GM23338 (cell line): ENCODE measurements around the gene VPS13A. TPM values are rescaled to one million over a fixed set of nuclear protein-coding genes. Genes with fewer than 3 reads are reported as not detected.

Experiments
- ATAC-seq: fragments of 200-7000 bp; cut with Tn5 transposase; 3 replicates; pipeline ENCODE4 v1.9.1; 2020
- DNase-seq: peaks from one replicate; pipeline ENCODE4 v3.0.0-alpha.2; 2015; ENCODE audit warnings: low spot score
- H2AFZ ChIP-seq: fragments of 200-600 bp; sonication (generic); 2 replicates; pipeline ENCODE4 v1.8.0; 2016; ENCODE audit warnings: antibody characterized with exemption, mild to moderate bottlenecking, moderate library complexity
- H3F3A ChIP-seq: fragments of 200-600 bp; sonication (generic); replicated peaks from 2 replicates; pipeline ENCODE4 v1.8.0; 2017; ENCODE audit warnings: antibody characterized with exemption, mixed run types, low read depth
- H3K27ac ChIP-seq: fragments of 200-600 bp; sonication (generic); 2 replicates; pipeline ENCODE4 v1.6.1; 2016; ENCODE audit warnings: low read depth
- H3K27me3 ChIP-seq: fragments of 200-600 bp; sonication (generic); 2 replicates; pipeline ENCODE4 v1.8.0; 2016; ENCODE audit warnings: mild to moderate bottlenecking, mixed run types, moderate library complexity; ENCODE audit not compliant: insufficient read depth
- H3K36me3 ChIP-seq: fragments of 200-600 bp; sonication (generic); 2 replicates; pipeline ENCODE4 v1.8.0; 2016; ENCODE audit warnings: mild to moderate bottlenecking; ENCODE audit not compliant: insufficient read depth
- H3K4me1 ChIP-seq: fragments of 200-600 bp; sonication (generic); 2 replicates; pipeline ENCODE4 v1.8.0; 2016; ENCODE audit warnings: mild to moderate bottlenecking, moderate library complexity; ENCODE audit not compliant: insufficient read depth
- H3K4me2 ChIP-seq: fragments of 200-600 bp; sonication (generic); 2 replicates; pipeline ENCODE4 v1.7.1; 2017; ENCODE audit warnings: mixed run types
- H3K4me3 ChIP-seq: fragments of 200-600 bp; sonication (generic); 2 replicates; pipeline ENCODE4 v1.6.1; 2016; ENCODE audit warnings: mixed run types
- H3K79me2 ChIP-seq: fragments of 200-600 bp; sonication (generic); replicated peaks from 2 replicates; pipeline ENCODE4 v1.8.0; 2017; ENCODE audit warnings: mild to moderate bottlenecking; ENCODE audit not compliant: insufficient read depth
- H3K9me2 ChIP-seq: fragments of 200-600 bp; sonication (generic); 2 replicates; pipeline ENCODE4 v1.8.0; 2017; ENCODE audit not compliant: insufficient read depth
- H4K20me1 ChIP-seq: fragments of 200-600 bp; sonication (generic); replicated peaks from 2 replicates; pipeline ENCODE4 v1.8.0; 2017; ENCODE audit warnings: mild to moderate bottlenecking; ENCODE audit not compliant: insufficient read depth
- H3K27ac Mint-ChIP-seq: 2 replicates; pipeline ENCODE4 v1.8.0; 2020; ENCODE audit warnings: inconsistent platforms, mild to moderate bottlenecking, moderate library complexity, mixed read lengths
- H3K27me3 Mint-ChIP-seq: 3 replicates; pipeline ENCODE4 v1.8.0; 2022; ENCODE audit warnings: low read depth, mild to moderate bottlenecking, moderate library complexity, mixed read lengths, inconsistent platforms; ENCODE audit not compliant: insufficient read depth, poor library complexity
- H3K36me3 Mint-ChIP-seq: 3 replicates; pipeline ENCODE4 v1.8.0; 2021; ENCODE audit warnings: low read depth, mild to moderate bottlenecking, inconsistent platforms, moderate library complexity, mixed read lengths
- H3K4me1 Mint-ChIP-seq: 3 replicates; pipeline ENCODE4 v1.8.0; 2020; ENCODE audit warnings: mild to moderate bottlenecking, inconsistent platforms, mixed read lengths
- H3K4me3 Mint-ChIP-seq: 3 replicates; pipeline ENCODE4 v1.8.0; 2021; ENCODE audit warnings: moderate library complexity, mild to moderate bottlenecking, inconsistent platforms, mixed read lengths
- H3K9me3 Mint-ChIP-seq: 3 replicates; pipeline ENCODE4 v1.8.0; 2020; ENCODE audit warnings: moderate library complexity, mild to moderate bottlenecking, inconsistent platforms, mixed read lengths
- CREB1 ChIP-seq: fragments of 250-450 bp; sonication (Bioruptor Pico); IDR thresholded peaks from 2 replicates; pipeline ENCODE4 v1.5.0; 2020; ENCODE audit warnings: low read depth, mild to moderate bottlenecking, moderate library complexity
- CTCF ChIP-seq, 2 experiments: fragments of 200-600 bp in 1 of 2; sonication (generic) in 1 of 2; conservative IDR thresholded peaks; 2 replicates each; pipeline versions ENCODE4 v1.5.1 to v1.6.1; 2016 to 2017; ENCODE audit warnings: antibody characterized with exemption in 2 of 2, low read depth in 2 of 2, mild to moderate bottlenecking in 2 of 2, moderate library complexity in 1 of 2
- EZH2 ChIP-seq: fragments of 200-600 bp; sonication (generic); IDR thresholded peaks from one replicate; pipeline ENCODE4 v1.8.0; 2017; ENCODE audit warnings: antibody characterized with exemption, mild to moderate bottlenecking, low read depth; ENCODE audit not compliant: unreplicated experiment
- EZH2phosphoT487 ChIP-seq: fragments of 200-600 bp; sonication (generic); IDR thresholded peaks from one replicate; pipeline ENCODE4 v1.8.1; 2018; ENCODE audit warnings: antibody characterized with exemption; ENCODE audit not compliant: unreplicated experiment
- JUNB ChIP-seq: IDR thresholded peaks from one replicate; pipeline ENCODE4 v1.6.1; 2016; ENCODE audit warnings: antibody characterized with exemption; ENCODE audit not compliant: unreplicated experiment
- NANOG ChIP-seq: IDR thresholded peaks from 2 replicates; pipeline ENCODE4 v1.6.1; 2016; ENCODE audit warnings: antibody characterized with exemption, borderline replicate concordance
- POLR2AphosphoS5 ChIP-seq: IDR thresholded peaks from 2 replicates; pipeline ENCODE4 v1.6.1; 2016; ENCODE audit warnings: antibody characterized with exemption, low read depth
- ZNF114 ChIP-seq: fragments of 250-450 bp; sonication (Bioruptor Pico); IDR thresholded peaks from 2 replicates; pipeline ENCODE4 v1.5.0; 2020; ENCODE audit warnings: mild to moderate bottlenecking, moderate library complexity
- ZNF331 ChIP-seq: fragments of 250-450 bp; sonication (Bioruptor Pico); IDR thresholded peaks from 2 replicates; pipeline ENCODE4 v1.5.0; 2020; ENCODE audit warnings: low read depth, mild to moderate bottlenecking, moderate library complexity
- ZNF462 ChIP-seq: fragments of 250-450 bp; sonication (Bioruptor Pico); IDR thresholded peaks from 2 replicates; pipeline ENCODE4 v1.5.0; 2020; ENCODE audit warnings: mild to moderate bottlenecking, moderate library complexity
- polyA plus RNA-seq: library from polyadenylated mRNA; unstranded; fragments of >200 nt; fragmentation: Nextera tagmentation; extraction: Ambion mirVana; gene quantifications from 2 replicates; pipeline ENCODE4 v1.2.1, GENCODE V29; 2016
- total RNA-seq: library from RNA; depleted of rRNA; stranded (reverse); fragments of >200 nt; shearing (Covaris generic); gene quantifications from 2 replicates; pipeline ENCODE4 v1.2.3, GENCODE V29; 2014
- TF ChIP-seq, protein P1 (sequence below): IDR thresholded peaks from one replicate; pipeline ENCODE4 v1.6.1; 2018; ENCODE audit warnings: antibody characterized with exemption; ENCODE audit not compliant: unreplicated experiment

Gene VPS13A
- total and polyA plus RNA-seq, 2 experiments from 2014 or later = 45.9 to 68.1 TPM

DNA sequence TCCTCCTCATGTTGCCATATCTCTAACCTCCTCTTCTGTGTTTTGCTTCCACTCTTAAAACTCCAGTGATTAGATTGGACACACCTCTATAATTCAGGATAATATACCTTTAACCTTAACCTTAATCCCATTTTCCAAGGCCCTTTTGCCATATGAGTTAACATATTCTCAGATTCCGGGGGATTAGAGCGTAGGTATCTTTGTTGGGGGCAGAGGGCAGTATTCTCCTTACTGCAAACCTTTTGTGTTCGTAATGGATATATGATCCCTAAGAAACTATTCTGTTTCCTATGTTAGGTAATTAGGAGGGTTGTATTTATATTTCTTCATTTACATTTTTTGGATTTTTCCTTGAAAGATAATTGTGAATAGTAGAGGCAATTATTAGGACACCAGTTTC lies 99.5 kb downstream of the VPS13A start:
- H3K4me1 ChIP-seq = peaks cover 44% of the 10 kb centered on the region
- Mint-ChIP-seq H3K36me3 (peaks cover 8% of the 10 kb centered on the region; the same call in 1 of the 3 replicates), H3K27ac (peak overlapping the region; percentile 37; the same call in 1 of the 2 replicates), H3K4me1 (peaks cover 22% of the 10 kb centered on the region), H3K9me3 (no peaks in the 10 kb centered on the region; the same call in 2 of the 3 replicates), H3K4me3 (no peak overlapping the region), H3K27me3 (peaks cover 3% of the 10 kb centered on the region)
- no peak overlapping the region for H3K4me2 ChIP-seq
- no peaks in the 10 kb centered on the region for H3K36me3 ChIP-seq
- no peaks in the 10 kb centered on the region for H3K79me2 ChIP-seq
- H3K27me3 ChIP-seq = no peaks in the 10 kb centered on the region
- ATAC-seq (peak; percentile 56), DNase-seq (peak; percentile 51)
- H4K20me1 ChIP-seq = no peaks in the 10 kb centered on the region
- no peaks in the 10 kb centered on the region for H3K9me2 ChIP-seq
- H3F3A ChIP-seq = no peaks in the 10 kb centered on the region
- H3K4me3 ChIP-seq = no peak overlapping the region
- H2AFZ ChIP-seq = no peak overlapping the region
- no peak overlapping the region for H3K27ac ChIP-seq
- TF ChIP-seq POLR2AphosphoS5 = no peak
- TF ChIP-seq ZNF331 (CRISPR knock-in tag) = no peak
- peak; percentile 41 to 61 for TF ChIP-seq CTCF (conservative IDR thresholded peaks at IDR 0.05; ENCODE audit: low read depth in 2 of 2)
- no peak for TF ChIP-seq EZH2
- no peak for TF ChIP-seq JUNB
- no peak for TF ChIP-seq NANOG

DNA sequence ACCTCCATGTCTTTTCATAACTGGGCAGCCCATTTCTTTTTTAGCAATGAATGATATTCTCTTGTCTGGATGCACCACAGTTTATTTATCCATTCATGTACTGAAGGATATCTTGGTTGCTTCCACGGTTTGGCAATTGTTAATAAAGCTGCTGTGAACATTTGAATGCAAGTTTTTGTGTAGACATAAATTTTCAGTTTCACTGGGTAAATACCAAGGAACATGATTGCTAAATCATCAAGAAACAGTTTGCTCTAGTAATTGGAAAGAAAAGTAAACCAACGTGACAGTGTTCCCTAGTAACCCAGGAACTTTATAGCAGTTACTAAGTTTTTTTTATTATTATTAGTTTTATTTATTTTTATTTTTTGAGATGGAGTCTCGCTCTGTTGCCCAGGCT lies 100.4 kb downstream of the VPS13A start:
- Histone ChIP-seq H3K36me3 (no peaks in the 10 kb centered on the region), H2AFZ (no peak overlapping the region), H4K20me1 (no peaks in the 10 kb centered on the region), H3K4me3 (no peak overlapping the region), H3K9me2 (no peaks in the 10 kb centered on the region), H3K4me2 (no peak overlapping the region), H3K27me3 (no peaks in the 10 kb centered on the region), H3K27ac (no peak overlapping the region), H3K4me1 (peaks cover 36% of the 10 kb centered on the region), H3K79me2 (no peaks in the 10 kb centered on the region), H3F3A (no peaks in the 10 kb centered on the region)
- Mint-ChIP-seq H3K4me3 (no peak overlapping the region), H3K27me3 (peaks cover 3% of the 10 kb centered on the region), H3K4me1 (peaks cover 14% of the 10 kb centered on the region), H3K27ac (no peak overlapping the region), H3K36me3 (peaks cover 8% of the 10 kb centered on the region; the same call in 1 of the 3 replicates), H3K9me3 (no peaks in the 10 kb centered on the region; the same call in 2 of the 3 replicates)
- ATAC-seq (no peak), DNase-seq (no peak)
- TF ChIP-seq ZNF462 (CRISPR knock-in tag) (no peak), POLR2AphosphoS5 (no peak), ZNF114 (CRISPR knock-in tag) (no peak), ZNF331 (CRISPR knock-in tag) (no peak), EZH2phosphoT487 (no peak), JUNB (no peak), NANOG (no peak), CREB1 (CRISPR knock-in tag) (no peak)
- TF ChIP-seq, protein P1, sequence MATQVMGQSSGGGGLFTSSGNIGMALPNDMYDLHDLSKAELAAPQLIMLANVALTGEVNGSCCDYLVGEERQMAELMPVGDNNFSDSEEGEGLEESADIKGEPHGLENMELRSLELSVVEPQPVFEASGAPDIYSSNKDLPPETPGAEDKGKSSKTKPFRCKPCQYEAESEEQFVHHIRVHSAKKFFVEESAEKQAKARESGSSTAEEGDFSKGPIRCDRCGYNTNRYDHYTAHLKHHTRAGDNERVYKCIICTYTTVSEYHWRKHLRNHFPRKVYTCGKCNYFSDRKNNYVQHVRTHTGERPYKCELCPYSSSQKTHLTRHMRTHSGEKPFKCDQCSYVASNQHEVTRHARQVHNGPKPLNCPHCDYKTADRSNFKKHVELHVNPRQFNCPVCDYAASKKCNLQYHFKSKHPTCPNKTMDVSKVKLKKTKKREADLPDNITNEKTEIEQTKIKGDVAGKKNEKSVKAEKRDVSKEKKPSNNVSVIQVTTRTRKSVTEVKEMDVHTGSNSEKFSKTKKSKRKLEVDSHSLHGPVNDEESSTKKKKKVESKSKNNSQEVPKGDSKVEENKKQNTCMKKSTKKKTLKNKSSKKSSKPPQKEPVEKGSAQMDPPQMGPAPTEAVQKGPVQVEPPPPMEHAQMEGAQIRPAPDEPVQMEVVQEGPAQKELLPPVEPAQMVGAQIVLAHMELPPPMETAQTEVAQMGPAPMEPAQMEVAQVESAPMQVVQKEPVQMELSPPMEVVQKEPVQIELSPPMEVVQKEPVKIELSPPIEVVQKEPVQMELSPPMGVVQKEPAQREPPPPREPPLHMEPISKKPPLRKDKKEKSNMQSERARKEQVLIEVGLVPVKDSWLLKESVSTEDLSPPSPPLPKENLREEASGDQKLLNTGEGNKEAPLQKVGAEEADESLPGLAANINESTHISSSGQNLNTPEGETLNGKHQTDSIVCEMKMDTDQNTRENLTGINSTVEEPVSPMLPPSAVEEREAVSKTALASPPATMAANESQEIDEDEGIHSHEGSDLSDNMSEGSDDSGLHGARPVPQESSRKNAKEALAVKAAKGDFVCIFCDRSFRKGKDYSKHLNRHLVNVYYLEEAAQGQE = no peak
